CD4-positive, alpha-beta T cell treated with Interferon gamma for 1 hour (primary cell): ENCODE results near the gene CCL26.
"Not testable (repeated sequence)": the region's sequence is repeated elsewhere in the genome, so short reads cannot be mapped to it uniquely, and the experiment has no call there.

ENCODE experiments used
- DNase-seq: peaks from one replicate; pipeline ENCODE4 v3.0.0-alpha.2; 2020

CCL26 gene

GRCh38 chr7:75738604-75738974, 33.4 kb downstream of the CCL26 start, which contains the start of gene HIP1:
Gene HIP1, minus strand, starts transcription at chr7:75738941. Its CDS starts 21 bp downstream, at chr7:75738920.
- no peak for DNase-seq

GRCh38 chr7:75737856-75738603, 34.0 kb downstream of the CCL26 start:
- DNase-seq, result no peak

GRCh38 chr7:75735581-75736350, 36.2 kb downstream of the CCL26 start:
- no peak for DNase-seq

DNA sequence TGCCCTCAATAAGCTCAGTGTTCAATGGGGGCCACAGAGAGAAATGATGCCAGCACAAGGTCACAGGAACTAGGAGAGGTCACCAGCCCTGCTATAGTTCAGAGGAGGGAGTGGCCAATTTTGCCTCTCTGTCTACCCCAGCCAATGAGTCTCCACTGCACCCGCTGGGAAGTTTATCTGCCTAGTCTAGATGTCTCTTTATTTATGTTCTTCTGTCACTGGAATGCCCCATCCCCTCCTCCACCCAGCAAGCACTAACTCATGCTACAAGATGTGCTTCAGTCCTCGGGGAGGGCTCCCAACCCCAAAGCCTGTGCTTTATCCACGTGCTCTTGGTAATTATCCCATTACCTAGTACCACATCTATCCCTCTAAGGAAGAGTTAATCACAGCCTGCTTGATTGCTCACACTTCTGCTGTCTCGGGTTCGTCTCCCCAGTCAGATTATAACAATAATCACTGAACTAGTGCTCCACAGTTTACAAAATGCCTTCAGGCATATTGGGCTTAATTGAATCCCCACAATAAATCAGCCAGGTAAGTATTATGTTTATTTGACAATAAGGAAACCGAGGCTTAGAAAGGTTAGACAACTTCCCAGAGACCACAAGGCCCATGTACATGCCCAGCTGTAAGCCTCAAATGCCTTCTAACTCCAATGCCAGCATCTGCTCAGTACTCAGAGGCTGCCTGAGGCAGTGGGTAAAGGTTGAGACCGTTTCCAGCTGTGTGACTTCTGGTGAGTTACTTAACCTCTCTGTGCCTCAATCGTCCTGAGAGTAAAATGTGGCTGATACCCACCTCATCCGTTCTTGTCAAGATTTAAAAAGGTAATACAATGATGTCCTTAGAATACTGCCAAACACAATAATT, 37.2 kb downstream of the CCL26 start:
- DNase-seq, result no peak

DNA sequence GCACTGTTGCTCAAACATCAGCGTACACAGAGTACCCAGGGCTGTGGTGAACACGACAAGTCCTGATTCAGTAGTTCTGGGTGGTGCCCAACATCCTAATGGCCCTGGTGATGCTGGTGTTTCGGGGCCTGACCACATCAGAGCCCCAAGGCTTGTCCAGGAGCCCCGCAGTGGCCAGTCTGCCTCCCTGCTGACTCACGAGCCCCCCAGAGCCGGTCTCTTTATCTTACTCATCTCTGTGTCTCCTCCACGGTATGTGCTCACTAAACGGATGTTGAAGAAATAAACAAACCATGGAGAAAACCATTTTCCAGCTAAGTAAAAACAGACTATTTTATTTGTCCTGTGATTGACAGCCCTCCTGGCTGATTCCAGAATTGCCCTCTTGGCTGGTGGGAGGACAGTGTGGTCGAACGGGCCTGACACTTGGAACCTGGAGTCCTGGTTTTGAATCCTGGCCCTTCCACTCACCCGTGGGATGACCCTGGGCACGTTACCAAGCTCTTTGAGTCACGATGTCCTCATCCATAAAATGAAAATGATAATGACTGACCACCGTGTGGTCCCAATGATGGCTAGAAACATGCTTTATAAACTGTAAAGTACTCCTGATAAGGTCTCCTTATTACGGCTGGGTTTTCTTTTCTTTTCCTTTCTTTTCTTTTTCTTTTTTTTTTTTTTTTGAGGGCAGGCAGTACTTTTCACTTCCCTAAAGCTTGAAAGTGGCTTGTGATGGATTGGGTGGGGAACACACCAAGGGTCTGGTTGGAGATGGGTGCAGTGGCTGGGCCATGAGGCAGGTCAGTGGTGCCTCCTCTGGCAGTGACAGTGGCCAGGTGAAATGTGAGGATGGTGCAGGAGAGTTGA, 39.0 kb downstream of the CCL26 start:
- no peak for DNase-seq

DNA sequence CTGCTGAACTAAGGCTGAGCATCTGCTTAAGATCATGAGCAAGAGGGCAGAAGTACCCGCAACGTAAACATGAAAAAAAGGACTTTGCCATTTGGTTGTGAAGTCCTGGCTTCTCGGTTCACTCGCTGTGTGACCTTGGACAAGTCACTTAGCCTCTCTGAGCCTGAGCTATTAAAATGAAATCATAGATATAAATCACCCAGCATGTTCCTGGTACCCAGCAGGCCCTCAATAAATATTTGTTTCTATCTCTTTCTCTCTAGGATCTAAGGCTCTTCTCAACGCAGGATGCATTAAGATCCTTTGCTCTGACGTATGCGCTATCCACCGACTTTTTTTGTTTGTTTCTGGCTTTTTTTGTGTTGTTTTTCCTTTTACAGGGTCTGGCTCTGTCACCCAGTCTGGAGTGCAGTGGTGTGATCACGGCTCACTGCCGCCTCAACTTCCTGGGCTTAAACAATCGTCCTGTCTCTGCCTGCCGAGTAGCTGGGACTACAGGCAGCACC, 39.9 kb downstream of the CCL26 start:
- DNase-seq, result no peak

DNA sequence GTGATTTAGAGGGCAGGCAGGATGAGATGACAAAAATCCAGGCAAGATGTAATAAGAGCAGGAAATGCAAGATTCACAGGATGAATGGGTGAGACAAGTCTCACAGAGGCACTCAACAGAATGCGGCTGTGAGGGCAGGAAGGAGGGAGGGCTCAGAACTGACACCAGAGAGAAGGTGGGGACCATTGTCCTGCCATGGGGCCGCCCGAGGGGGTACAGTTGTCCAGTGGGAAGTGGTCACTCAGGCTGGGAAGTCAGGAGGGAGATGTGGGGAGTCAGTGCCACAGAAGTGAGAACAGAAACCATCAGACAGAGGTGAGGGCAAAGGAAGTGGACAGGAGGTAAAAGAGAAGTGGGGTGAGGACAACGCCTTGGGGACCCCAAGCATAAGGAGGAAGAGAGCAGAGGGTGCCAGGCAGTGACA, 42.1 kb downstream of the CCL26 start:
- DNase-seq, result no peak

- peak; percentile 32 for DNase-seq
Measured at GRCh38 chr7:75727881-75728593, 44.0 kb downstream of the CCL26 start.

DNA sequence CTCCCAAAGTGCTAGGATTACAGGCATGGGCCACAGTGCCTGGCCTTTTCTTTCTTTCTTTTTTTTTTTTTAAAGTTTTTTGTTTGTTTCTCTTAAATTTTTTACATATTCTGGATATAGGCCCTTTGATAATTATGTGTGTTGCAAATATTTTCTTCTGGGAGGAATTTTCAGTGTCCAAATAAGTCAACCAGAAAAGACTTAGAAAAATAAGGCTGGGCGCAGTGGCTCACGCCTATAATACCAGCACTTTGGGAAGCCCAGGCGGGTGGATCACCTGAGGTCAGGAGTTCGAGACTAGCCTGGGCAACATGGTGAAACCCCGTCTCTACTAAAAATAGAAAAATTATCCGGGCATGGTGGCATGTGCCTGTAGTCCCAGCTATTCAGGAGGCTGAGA, 44.7 kb downstream of the CCL26 start:
- not testable (repeated sequence) for DNase-seq

DNA sequence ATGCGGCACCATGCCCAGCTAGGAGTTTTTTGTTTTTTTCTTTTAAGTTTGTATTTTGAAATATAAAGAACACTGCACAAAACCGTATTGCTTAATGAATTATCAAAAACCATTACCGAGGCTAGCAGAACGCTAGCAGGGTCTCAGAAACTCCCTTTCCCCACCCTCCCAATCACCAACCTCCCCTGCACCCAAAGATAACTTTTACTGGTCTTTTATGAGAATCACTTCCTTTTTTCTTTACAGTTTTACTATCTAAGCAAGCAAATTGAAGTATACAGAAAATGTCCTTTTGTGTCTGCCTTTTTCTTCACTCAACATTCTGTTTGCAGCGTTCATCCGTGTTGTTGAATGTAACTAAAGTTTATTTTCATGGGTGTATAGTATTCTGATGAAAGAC, 46.7 kb downstream of the CCL26 start:
- no peak for DNase-seq

DNA sequence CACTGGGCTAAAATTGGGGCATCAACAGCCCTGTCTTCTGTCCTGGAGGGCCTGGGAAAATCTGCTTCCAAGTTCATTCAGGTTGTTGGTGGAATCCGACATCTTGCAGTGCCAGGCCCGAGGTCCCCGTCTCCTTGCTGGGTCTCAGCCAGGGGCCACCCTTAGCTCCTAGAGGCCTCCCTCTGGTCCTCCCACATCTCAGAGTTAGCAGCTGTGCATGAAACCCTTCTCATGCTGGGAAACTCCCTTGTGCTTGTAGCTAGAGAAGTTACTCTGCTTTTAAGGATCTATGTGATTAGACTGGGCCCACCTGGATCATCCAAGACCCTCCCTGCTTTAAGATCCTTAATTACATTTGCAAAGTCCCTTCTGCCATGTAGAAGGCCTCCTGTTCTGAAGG, 48.6 kb downstream of the CCL26 start:
- DNase-seq, result no peak

GRCh38 chr7:75722373-75722772, 49.6 kb downstream of the CCL26 start:
- no peak for DNase-seq

DNA sequence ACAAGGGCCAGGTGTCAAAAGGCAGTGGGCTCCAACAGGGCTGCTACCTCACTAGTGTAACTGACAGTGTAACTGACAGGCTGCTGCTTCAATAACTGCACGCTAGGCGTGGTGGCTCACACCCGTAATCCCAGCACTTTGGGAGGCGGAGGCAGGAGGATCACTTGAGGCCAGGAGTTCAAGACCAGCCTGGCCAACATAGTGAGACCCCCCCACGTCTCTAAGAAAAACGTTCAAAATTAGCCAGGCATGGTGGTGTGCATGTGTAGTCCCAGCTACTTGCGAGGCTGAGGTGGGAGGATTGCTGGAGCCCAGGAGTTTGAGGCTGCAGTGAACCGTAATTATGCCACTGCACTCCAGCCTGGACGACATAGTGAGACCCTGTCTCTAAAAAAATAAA, 50.1 kb downstream of the CCL26 start:
- DNase-seq, result not testable (repeated sequence)

DNA sequence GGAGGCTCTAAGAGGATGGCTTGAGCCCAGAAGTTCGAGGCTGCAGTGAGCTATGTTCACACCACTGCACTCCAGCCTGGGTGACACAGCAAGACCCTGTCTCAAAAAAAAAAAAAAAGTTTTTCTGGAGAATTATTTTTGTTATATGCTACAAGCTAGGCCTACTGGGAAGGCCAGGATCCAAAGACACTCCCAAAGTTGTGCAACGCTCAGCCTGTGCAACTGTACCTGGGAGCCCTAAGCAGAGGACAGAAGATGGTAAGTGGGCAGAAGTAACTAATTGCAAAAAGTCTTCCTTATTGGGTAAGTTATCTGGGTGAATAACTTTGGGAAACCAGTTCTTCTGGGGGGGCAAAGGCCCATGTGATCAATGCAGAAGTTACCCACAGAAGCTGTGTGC, 50.6 kb downstream of the CCL26 start:
- DNase-seq, result no peak

- DNase-seq, result no peak
Measured at GRCh38 chr7:75719626-75720025, 52.4 kb downstream of the CCL26 start.
